ENCODE data around the gene SAPCD2.

GRCh38 chr9:137088121-137088520 lies 17.8 kb upstream of the SAPCD2 start:
- TF ChIP-seq CTCF (IDR thresholded peaks at IDR 0.05; ENCODE audit: low read length) (no peak), EZH2 (IDR thresholded peaks at IDR 0.05; ENCODE audit: borderline replicate concordance, low read length) (no peak)
